HL-60 (cell line): ENCODE data around the gene CRYGS.

Experiments
- DNase-seq, 2 experiments: peaks; one replicate each; pipeline ENCODE4 v3.0.0-alpha.2; 2010 to 2020; ENCODE audit warnings: low read depth in 1 of 2, low spot score in 1 of 2
- H3K27ac ChIP-seq: fragments of 250-450 bp; sonication (Bioruptor Pico); replicated peaks from 2 replicates; pipeline ENCODE4 v1.5.1; 2020; ENCODE audit warnings: mild to moderate bottlenecking, moderate library complexity
- H3K27me3 ChIP-seq: fragments of 250-450 bp; sonication (Bioruptor Pico); 2 replicates; pipeline ENCODE4 v1.5.1; 2021; ENCODE audit warnings: mild to moderate bottlenecking, moderate library complexity; ENCODE audit not compliant: insufficient read depth, poor library complexity, severe bottlenecking
- H3K4me3 ChIP-seq: replicated peaks from 2 replicates; pipeline ENCODE4 v1.5.1; 2011; ENCODE audit warnings: mild to moderate bottlenecking, control low read depth, low read length; ENCODE audit not compliant: insufficient read depth
- CTCF ChIP-seq: IDR thresholded peaks from one replicate; pipeline ENCODE4 v1.5.1; 2011; ENCODE audit warnings: low read length, control low read depth, inconsistent platforms; ENCODE audit not compliant: insufficient read depth
- GABPA ChIP-seq: IDR thresholded peaks from 2 replicates; pipeline ENCODE4 v1.6.1; 2012; ENCODE audit warnings: low read depth
- POLR2AphosphoS5 ChIP-seq: IDR thresholded peaks from 2 replicates; pipeline ENCODE4 v1.6.1; 2012; ENCODE audit warnings: low read depth
- REST ChIP-seq: IDR thresholded peaks from 2 replicates; pipeline ENCODE4 v1.6.1; 2012; ENCODE audit warnings: low read depth; ENCODE audit not compliant: insufficient replicate concordance
- SPI1 ChIP-seq: IDR thresholded peaks from 2 replicates; pipeline ENCODE4 v1.6.1; 2012; ENCODE audit warnings: low read depth, mild to moderate bottlenecking, borderline replicate concordance

The CRYGS gene

GRCh38 chr3:186512570-186513302 lies 31.4 kb downstream of the CRYGS start:
- Histone ChIP-seq H3K27me3 (no peaks in the 10 kb centered on the region), H3K27ac (no peak overlapping the region), H3K4me3 (no peak overlapping the region)
- DNase-seq: no peak
- TF ChIP-seq POLR2AphosphoS5 (no peak), SPI1 (no peak), REST (no peak)

GRCh38 chr3:186511702-186512101 lies 32.5 kb downstream of the CRYGS start:
- H3K27ac ChIP-seq: no peak overlapping the region
- TF ChIP-seq REST (peak; percentile 84), SPI1 (no peak)
- H3K4me3 ChIP-seq: no peak overlapping the region
- DNase-seq: no peak
- no peaks in the 10 kb centered on the region for H3K27me3 ChIP-seq

GRCh38 chr3:186511245-186511644 lies 32.9 kb downstream of the CRYGS start:
- DNase-seq: no peak
- TF ChIP-seq GABPA: no peak
- no peak for TF ChIP-seq POLR2AphosphoS5
- TF ChIP-seq SPI1: no peak
- no peak for TF ChIP-seq REST
- TF ChIP-seq CTCF: no peak
- H3K4me3 ChIP-seq: no peak overlapping the region
- no peaks in the 10 kb centered on the region for H3K27me3 ChIP-seq
- no peak overlapping the region for H3K27ac ChIP-seq

GRCh38 chr3:186510374-186511079 lies 33.7 kb downstream of the CRYGS start:
- H3K27ac ChIP-seq: no peak overlapping the region
- no peaks in the 10 kb centered on the region for H3K27me3 ChIP-seq
- DNase-seq: no peak
- TF ChIP-seq SPI1 (no peak), CTCF (no peak), REST (no peak), POLR2AphosphoS5 (no peak), GABPA (no peak)
- H3K4me3 ChIP-seq: no peak overlapping the region
